Brain pericyte (primary cell): Measurements from ENCODE around the gene TOR1B.
A peak's percentile ranks its signal among the peaks of the same experiment; 100 is the strongest.
"Not testable (repeated sequence)": the region's sequence is repeated elsewhere in the genome, so short reads cannot be mapped to it uniquely, and the experiment has no call there.

Experiments used
- DNase-seq: peaks from one replicate; pipeline ENCODE4 v3.0.0-alpha.2; 2012; ENCODE audit warnings: low read depth, low spot score

The TOR1B gene

DNA sequence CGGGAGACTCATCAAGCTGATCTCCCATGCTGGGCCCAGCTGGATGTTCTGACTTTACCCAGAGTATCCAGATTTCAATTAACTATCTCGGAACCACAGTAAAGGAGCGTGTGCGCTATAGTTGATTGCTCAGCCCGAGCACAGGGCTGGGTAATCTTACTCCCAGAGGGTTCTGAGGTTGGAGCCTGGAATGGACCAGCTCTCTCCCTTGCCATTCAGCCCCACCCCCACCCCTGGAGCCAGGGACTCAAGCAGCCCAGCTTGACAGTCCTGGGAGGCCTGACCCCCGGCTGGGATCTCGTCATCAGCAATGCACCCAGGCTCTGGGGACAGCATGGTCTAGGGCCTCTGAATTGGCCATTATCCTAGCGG is 26.4 kb upstream of the TOR1B start:
- no peak for DNase-seq

DNA sequence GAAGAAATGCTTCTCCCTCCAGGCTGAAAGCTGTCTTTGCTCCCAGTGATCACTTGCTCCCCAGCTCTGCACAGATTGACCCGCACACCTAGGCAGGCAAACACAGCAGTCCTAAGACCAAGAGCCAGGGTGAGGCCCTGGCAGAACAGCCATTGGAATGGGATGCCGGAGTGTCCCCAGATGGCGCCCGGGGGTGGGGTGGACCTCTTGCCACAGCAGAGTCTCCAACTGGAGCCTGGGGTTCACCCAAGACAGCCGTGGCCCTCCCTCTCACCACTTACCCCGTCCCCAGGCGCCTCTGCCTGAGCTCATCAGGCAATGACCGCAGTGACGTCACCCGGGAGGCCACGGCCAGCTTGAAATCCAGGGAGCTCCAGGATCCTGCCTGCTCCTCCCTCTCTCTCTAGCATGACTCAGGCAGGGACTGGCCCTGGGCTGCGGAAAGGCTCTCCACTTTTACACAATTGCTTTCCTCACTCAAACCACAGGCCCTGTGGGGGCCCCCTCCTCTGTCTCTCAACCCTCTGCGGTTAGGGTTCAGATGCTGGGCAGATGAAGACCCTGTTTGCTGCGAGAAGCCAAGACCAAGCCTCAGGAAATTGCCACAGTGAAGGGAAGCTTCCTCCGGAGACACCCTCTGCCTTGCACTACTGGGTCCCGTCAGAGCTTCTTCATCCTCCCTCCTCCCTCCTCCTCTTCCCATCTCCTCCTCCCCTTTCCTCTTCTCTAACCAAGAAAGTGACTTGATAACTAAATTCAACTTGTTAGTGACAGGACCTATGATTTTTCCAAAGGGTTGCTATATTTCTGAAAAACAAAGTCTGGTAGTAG is 25.8 kb upstream of the TOR1B start:
- DNase-seq: peak; percentile 99

- DNase-seq: no peak
These were observed 25.2 kb upstream of the TOR1B start for GRCh38 chr9:129777769-129778130.

DNA sequence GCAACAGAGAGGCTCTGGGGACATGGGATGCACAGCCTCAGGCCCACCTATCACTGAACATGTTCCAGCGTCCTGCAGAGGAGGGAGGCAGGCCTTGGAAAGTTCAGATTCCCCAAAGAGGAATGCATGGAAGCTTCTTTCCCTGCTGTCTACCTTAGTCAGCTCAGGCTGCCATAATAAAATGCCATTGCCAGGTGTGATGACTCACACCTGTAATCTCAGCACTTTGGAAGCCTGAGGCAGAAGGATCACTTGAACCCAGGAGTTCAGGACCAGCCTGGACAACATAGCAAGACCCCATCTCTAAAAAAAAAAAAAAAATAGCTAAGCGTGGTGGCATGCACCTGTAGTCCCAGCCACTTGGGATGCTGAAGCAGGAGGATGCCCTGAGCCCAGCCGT is 24.5 kb upstream of the TOR1B start:
- no peak for DNase-seq

GRCh38 chr9:129779560-129780190 is 23.3 kb upstream of the TOR1B start:
- DNase-seq: no peak

DNA sequence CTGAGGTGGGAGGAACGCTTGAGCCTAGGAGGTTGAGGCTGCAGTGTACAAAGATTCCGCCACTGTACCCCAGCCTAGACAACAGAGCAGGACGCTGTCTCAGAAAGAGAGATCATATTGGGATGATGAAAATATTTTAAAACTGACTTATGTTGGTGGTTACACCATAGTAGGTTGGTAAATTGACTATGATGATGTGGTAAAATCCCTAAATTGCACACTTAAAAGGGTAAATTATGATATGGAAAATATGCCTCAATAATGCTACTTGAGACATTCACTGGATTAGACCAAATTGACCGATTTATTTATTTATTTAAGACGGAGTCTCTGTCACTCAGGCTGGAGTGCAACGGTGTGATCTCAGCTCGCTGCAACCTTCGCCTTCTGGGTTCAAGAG is 21.9 kb upstream of the TOR1B start:
- no peak for DNase-seq

DNA sequence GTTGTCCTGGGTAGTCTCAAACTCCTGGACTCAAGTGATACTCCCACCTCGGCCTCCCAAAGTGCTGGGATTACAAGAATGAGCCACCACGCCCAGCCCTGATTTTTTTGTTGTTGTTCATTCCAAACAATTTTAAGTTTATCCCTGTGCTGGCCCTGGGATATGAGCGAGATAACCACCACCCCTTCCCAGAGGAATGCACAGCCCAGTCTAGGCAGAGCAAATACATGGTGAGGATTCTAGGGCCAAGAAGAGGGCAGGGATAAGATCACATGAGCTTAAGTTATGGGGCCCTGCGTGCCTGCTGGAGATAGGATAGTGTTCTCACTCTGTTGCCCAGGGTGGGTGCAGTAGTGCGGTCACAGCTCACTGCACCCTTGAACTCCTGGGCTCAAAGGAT is 21.0 kb upstream of the TOR1B start:
- DNase-seq: no peak

DNA sequence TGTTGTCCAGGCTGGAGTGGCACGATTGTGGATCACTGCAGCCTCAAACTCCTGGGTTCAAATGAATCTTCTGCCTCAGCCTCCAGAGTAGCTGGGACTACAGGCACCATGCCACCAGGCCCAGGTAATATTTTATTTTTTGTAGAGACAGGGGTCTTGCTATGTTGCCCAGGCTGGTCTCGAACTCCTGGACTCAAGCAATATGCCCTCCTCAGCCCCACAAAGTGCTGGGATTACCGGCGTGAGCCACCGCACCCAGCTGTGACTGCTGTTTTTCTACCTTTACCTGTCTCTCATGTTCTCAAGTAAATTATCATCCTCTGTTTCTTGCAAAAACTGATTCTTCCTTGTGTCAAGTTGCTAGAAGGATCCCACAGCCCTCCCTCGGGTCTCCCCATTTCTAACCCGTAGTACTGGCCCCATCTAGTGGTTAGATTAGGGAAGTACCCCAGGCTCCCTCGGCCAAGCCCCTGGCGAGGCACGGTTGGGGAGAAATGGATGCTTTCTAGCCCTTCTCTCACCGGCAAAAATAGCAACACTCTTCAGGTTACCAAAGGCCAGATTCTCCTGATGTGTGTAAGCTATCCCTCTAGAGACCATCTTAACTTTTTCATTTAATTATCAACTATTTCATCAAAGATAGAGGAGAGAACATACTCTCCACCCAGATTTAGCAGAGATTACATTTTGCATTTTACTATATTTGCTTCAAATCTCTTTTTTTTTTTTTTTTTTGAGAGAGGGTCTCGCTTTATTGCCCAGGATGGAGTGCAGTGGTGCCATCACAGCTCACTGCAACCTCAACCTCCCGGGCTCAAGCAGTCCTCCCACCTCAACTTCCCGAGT is 19.2 kb upstream of the TOR1B start:
- no peak for DNase-seq

DNA sequence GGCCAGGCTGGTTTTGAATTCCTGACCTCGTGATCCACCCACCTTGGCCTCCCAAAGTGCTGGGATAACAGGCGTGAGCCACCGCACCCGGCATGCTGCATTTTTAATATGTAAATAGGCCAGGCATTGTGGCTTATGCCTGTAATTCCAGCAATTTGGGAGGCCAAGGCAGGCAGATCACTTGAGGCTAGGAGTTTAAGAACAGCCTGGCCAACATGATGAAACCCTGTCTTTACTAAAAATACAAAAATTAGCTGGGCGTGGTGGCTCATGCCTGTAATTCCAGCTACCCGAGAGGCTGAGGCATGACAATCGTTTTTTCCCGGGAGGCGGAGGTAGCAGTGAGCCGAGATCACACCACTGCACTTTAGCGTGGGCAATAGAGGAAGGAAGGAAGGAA is 18.0 kb upstream of the TOR1B start:
- DNase-seq: not testable (repeated sequence)

DNA sequence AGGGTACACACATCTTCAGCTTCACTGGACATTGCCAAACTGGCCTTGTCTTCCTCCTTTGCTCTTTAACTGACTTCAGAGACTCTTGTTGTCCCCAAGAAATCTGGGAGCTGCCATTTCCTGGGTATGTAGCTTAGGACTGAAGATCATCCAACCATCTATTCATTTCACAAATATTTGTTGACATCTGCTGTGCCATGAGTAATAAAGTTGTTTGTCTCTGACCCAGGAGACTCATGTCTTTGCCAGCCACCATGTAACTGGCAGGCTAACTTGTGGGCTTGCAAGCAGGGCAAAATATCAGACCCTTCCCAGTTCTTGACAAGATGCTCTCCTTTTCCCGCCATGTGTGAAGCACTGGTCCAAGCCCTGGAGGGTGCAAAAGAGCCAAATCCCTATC is 17.1 kb upstream of the TOR1B start:
- no peak for DNase-seq

DNA sequence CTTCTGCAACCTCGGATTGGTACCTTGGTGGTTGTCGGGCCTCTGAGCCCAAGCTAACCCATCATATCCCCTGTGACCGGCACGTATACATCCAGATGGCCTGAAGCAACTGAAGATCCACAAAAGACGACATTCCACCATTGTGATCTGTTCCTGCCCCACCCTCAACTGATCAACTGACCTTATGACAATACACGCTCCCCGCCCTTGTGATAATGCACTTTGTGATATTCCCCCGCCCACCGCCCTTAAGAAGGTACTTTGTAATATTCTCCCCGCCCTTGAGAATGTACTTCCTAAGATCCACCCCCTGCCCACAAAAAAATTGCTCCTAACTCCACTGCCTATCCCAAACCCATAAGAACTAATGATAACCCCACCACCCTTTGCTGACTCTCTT is 16.5 kb upstream of the TOR1B start:
- no peak for DNase-seq

DNA sequence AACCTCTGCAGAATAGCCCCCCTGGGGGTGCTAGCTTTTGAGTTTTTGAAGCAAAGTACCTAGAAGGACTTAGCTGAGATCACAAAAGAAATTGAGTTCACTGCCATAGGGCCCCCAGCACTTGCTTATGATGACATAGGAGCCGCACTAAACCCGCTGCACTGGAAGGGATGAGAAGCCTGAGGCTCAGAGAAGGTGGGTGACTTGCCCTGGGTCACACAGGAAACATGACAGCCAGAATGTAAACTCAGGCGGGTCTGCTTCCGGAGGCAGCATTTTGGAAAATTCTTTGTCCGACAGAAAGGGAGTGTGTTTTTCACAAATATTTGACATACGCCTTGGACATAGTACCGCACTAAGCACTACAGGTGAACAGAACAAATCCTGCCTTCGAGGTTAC is 8.4 kb upstream of the TOR1B start:
- no peak for DNase-seq

DNA sequence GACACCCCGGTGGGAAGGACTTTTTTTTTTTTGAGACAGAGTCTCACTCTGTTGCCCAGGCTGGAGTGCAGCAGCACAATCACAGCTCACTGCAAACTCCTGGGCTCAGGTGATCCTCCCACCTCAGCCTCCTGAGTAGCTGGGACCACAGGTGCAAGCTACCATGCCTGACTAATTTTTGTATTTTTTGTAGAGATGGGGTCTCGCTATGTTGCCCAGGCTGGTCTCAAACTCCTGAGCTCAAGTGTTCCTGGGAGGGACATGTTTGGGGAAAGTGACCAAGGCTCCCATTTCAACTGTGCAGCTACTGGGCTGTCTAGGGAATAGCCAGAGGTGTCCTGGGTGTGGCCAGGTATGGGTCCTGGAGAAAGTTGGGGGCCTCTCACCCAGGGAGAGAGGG is 7.0 kb upstream of the TOR1B start:
- not testable (repeated sequence) for DNase-seq

GRCh38 chr9:129798973-129799372 is 4.0 kb upstream of the TOR1B start:
- no peak for DNase-seq

GRCh38 chr9:129801504-129801903 is 1.5 kb upstream of the TOR1B start:
- DNase-seq: no peak

- no peak for DNase-seq
These were observed 684 bp downstream of the TOR1B start for GRCh38 chr9:129803676-129804060.

GRCh38 chr9:129806061-129806460 is 3.1 kb downstream of the TOR1B start:
- no peak for DNase-seq

DNA sequence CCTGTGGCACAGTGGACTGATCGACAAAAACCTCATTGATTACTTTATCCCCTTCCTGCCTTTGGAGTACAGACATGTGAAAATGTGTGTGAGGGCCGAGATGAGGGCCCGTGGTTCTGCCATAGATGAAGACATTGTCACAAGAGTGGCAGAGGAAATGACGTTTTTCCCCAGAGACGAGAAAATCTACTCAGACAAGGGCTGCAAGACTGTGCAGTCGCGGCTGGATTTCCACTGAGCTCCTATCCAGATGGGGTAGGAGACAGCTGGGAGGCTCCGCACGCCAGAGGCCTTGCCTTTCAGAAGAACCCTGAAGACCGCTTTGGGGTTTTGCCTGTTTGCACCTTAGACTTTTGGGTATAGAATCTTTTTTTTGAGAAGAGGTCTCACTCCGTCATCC is 6.4 kb downstream of the TOR1B start:
- DNase-seq: no peak

DNA sequence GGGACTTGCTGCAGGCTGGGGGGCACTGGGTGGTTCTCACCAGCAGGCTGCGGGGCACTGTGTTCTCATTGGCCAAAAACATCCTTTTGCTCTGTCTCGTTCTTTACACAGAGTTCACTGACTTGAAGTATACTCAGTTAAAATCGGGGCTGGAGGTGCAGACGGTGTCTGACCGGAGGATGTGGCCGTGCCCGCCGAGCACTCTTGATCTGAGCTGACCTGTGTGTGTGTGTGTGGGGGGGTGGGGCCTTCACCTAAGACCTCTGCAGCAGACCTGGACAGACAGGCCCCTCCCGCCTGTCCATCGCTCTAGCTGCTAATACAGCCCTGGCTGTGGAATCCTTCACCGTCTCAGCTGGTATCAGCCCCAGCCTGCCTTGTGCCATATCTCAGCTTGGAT is 7.1 kb downstream of the TOR1B start:
- DNase-seq: no peak

DNA sequence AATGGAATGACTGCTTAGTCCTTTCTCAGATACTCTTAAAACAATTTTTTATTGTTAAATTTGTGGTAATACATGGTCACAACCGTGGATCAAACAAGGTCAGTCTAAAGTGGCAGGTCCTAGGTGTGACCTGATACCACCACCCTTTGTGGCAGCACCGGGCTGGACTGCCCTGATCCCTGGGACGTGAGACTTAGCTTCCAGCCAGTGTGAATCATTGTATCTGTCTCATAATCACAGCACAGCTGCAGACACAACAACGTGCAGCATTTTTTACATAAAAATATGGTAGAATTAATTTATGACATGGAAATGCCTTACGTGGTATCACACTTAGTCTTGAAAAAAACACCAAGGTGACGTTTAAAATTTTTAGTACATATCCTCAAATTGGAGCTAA is 7.8 kb downstream of the TOR1B start:
- no peak for DNase-seq

GRCh38 chr9:129811967-129812363 is 9.0 kb downstream of the TOR1B start:
- DNase-seq: no peak

GRCh38 chr9:129812385-129812784 is 9.4 kb downstream of the TOR1B start:
- no peak for DNase-seq

DNA sequence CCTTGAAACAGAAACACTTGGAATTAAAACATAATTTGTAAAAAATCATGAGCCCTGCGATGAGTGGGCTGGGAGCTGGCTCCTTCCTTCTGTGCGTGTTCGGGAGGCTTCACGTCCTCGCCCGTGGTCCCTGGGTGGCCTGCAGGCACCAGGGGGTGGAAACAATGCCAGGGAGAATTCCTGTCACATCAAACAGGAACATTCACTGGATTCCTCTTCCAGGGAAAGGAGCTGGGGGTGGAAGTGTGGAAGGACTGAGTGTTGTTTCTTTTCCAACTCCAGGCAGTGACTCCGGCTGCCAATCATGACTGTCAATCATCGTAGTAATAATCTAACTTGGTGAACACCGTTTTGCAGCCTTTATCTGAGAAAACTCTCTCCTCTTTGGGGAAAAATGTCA is 10.7 kb downstream of the TOR1B start:
- no peak for DNase-seq
